KOPT-K1 (cell line): ENCODE data around the gene MPRIP.
"Not testable (repeated sequence)": the region's sequence is repeated elsewhere in the genome, so short reads cannot be mapped to it uniquely, and the experiment has no call there.

Source experiments
- H3K27ac ChIP-seq: fragments of 200-600 bp; sonication (generic); 2 replicates; pipeline ENCODE4 v1.5.1; 2016; ENCODE audit warnings: antibody characterized with exemption, mild to moderate bottlenecking, low read depth, low read length; ENCODE audit not compliant: poor library complexity, severe bottlenecking
- H3K36me3 ChIP-seq: fragments of 200-600 bp; sonication (generic); 2 replicates; pipeline ENCODE4 v1.5.1; 2017; ENCODE audit warnings: antibody characterized with exemption, mild to moderate bottlenecking, low read length, moderate library complexity; ENCODE audit not compliant: insufficient read depth
- H3K9me3 ChIP-seq: fragments of 200-600 bp; sonication (generic); 2 replicates; pipeline ENCODE4 v1.5.1; 2017; ENCODE audit warnings: antibody characterized with exemption, low read length, mild to moderate bottlenecking; ENCODE audit not compliant: insufficient read depth, poor library complexity, severe bottlenecking

MPRIP gene

DNA sequence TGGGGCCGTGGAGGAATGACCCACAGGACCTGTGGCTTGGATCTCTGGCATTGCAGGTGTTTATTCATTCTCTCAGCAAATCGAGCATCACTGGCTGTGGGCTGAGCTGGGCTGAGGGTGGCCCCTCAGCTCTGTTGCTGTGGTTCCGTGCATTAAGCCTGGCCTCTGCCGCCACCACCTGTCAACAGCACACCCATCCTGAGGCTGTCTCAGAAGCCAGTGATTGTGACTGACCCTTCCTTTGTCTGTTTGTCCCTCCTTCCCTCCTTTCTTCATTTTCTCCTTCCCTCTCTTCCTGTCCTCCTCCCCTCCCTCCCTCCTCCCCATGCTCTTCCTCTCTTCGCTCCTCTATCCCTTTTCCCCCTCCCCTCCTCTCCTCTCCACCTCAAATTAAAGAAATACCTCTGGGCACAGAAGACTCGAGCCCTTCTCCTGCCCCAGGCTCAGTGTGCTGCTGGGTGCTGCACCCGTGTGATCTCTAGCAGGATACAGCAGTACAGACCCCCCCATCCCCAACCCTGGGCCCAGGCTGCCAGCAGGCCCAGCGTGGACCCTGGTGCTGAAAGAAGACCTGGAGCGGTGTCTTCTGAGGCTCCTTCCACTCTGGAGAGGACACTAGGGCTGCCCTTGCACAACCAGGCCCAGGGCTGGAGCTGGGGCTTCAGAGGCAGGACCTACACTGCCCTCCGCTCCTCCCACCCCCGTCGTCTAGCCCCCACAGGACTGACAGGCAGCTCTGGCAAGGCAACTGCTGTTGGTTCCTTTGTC lies 88.0 kb downstream of the MPRIP start:
- peaks cover 82% of the 10 kb centered on the region for H3K36me3 ChIP-seq
- H3K9me3 ChIP-seq = no peaks in the 10 kb centered on the region
- no peak overlapping the region for H3K27ac ChIP-seq

DNA sequence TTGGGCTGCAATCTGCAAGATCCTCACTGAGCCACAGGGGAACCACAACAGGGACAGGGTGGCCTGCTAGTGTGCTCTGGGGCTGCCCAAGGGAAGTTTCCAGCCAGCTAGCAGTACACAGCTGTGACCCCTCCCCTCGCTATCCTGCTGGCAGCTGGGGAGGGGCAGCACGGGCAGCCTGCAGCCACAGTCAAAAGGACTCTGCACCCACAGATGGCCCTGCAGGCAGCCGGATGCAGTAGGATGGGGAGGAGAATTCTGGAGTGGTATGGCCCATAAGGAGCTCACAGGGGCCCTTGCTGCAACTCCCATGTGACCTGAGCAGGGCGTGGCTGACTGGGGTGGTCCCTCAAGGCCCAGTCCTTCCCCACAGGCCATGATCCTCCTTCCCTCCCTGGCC lies 89.6 kb downstream of the MPRIP start:
- no peak overlapping the region for H3K27ac ChIP-seq
- H3K9me3 ChIP-seq = no peaks in the 10 kb centered on the region
- H3K36me3 ChIP-seq = peaks cover 97% of the 10 kb centered on the region

DNA sequence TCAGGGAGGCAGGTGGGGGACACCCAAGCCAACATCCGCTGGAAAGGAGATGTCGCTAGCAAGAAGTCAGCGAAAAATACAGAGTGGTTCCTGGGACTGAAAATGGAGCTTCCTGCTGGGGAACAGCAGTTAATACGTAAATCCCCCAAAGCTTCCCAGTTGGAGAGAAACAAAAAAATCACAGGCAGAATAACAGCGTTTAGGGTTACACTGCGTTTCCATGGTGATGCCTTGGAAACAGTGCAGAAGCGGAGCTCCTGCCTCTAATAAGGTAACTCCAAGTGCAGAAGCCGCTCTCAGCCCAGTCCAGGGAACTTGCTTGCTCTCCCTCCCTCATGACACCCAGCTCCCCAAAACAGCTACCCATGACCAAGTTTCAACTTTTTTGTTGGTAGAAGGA lies 90.5 kb downstream of the MPRIP start:
- Histone ChIP-seq H3K36me3 (peaks cover 97% of the 10 kb centered on the region), H3K9me3 (no peaks in the 10 kb centered on the region), H3K27ac (no peak overlapping the region)

DNA sequence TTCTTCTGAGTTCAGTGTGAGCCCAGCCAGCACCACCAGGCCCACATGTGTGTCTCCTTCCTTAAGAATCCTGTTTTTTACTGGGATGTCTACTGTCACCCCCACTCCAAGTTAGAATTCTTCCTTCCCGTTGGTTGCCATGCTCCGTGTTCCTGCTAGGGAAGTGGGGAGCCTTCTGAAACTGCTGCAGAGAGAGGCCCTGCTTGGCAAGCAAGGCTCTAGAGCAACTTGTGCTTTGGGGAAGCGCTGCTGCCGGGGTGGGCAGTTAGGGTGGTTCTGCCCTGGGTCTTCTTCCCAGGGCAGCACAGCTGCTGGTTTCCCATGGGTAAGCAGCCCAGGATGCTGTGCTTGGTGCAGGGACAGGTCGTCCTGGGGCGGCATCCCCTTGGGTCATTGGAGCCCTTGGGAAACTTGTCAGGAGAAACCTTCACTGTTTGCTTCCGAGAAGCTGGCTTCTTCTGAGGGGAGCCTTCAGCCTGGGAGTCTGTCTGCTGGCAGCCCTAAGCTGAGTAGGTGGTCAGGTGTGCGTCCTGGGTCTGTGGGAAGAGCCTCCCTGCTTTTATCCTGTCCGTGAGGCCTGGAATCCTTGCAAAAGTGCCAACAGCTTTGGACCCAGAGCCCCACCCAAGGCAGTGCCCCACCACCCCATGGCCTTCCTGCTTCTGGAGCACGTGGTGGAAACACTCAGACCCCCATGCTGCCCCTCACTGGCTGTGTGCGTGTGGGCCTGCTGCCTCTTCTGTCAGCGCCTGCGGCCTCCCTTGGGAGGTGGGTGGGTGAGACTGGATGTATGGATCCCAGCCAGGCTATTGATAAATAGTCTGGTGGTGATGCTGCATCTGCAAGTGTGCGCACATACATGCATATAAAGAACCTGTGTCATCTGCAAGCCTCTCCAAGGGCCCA lies 92.0 kb downstream of the MPRIP start:
- peaks cover 97% of the 10 kb centered on the region for H3K36me3 ChIP-seq
- no peak overlapping the region for H3K27ac ChIP-seq

DNA sequence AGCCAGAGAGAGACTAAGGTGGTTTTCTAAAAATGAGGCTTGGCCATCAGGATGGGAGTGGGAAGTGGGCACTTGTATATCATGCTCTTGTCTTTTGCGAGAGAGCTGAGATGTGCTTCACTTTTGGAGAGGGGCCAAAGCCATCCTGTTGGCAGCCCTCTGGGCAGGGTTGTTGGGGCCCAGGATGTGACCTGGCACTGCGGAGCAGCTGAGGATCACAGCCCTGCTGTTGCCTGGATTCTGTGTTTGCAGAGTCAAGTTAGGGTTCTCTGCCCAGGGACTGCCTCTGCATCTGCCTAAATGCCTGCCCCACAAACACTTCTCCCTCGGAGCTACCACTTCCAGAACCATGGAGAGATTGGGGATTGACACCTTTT lies 92.7 kb downstream of the MPRIP start:
- Histone ChIP-seq H3K36me3 (peaks cover 98% of the 10 kb centered on the region), H3K9me3 (no peaks in the 10 kb centered on the region), H3K27ac (no peak overlapping the region)

More for the DNA sequence above, 92.0 kb downstream of the MPRIP start:
- H3K9me3 ChIP-seq = no peaks in the 10 kb centered on the region

DNA sequence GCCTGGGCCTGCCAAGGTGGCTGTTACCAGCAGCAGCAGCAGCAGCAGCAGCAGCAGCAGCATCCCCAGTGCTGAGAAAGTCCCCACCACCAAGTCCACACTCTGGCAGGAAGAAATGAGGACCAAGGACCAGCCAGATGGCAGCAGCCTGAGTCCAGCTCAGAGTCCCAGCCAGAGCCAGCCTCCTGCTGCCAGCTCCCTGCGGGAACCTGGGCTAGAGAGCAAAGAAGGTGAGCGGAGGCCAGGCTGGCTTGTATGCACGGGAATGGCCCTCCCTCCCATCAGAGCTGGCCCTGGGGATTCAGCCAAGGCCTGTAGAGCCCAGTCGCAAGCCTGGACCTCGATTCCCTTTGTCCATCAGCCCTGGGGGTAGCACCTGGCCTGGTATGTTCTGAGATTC lies 94.0 kb downstream of the MPRIP start:
- H3K27ac ChIP-seq, H3K9me3 ChIP-seq: not testable (repeated sequence)
- peaks cover 98% of the 10 kb centered on the region for H3K36me3 ChIP-seq

DNA sequence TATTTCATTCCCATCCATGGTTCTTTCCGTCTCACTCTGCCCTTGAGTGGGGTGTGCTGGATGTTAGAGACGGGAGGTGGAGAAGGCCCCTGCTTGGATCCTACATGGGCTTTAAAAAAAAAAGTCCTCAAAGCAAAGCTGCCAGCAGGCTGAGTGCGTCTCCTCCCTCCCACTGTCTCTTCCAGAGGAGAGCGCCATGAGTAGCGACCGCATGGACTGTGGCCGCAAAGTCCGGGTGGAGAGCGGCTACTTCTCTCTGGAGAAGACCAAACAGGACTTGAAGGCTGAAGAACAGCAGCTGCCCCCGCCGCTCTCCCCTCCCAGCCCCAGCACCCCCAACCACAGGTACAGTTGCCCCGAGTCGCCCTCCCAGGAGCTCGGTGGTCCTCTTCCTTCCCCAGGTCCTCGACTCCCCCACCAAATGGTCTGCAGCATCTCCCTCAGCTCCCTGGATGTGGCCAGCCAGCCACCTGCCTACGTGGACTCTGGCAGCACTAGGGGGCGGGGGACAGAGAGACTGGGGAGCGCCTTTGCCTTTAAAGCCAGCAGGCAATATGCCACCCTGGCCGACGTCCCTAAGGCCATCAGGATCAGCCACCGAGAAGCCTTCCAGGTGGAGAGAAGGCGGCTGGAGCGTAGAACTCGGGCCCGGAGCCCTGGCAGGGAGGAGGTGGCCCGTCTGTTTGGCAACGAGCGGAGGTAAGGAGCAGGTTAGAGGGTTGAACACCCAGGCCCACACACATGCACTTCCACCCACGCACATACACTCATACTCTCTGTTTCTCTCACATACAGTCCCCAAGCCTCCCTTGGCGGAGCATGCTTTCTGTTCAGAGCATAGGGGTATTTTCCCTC lies 95.7 kb downstream of the MPRIP start:
- no peak overlapping the region for H3K27ac ChIP-seq
- H3K36me3 ChIP-seq = peaks cover 98% of the 10 kb centered on the region
- no peaks in the 10 kb centered on the region for H3K9me3 ChIP-seq

DNA sequence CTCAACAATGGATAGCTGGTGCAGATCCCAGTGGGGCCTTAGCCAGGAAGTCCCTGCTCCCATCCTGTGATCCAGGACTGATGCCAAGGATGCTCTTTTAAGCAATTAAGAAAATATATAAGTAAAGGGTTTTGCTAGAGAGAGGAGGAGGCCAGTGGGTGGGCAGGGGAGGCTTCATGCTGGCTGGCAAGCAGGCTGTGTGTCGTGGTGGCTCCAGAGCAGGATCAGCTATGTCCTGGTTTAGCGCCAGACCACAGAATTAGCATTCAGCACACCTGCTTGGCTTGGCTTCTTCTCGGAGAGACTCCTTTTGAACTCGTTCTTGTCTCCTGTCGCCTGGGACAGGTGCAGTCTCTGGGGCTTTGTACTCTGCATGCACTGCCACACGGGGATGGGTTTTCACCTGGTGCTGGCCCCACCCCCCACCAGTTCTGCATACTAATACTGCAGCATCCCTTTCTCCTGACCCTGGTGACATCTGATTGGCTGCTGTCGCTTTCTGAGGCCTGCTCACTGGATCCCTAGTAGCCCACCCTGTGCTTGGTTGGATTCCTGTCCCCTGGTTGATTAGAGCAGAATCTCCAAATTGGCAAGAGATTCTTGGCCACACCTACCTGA lies 97.8 kb downstream of the MPRIP start:
- Histone ChIP-seq H3K36me3 (peaks cover 100% of the 10 kb centered on the region), H3K27ac (no peak overlapping the region), H3K9me3 (no peaks in the 10 kb centered on the region)

DNA sequence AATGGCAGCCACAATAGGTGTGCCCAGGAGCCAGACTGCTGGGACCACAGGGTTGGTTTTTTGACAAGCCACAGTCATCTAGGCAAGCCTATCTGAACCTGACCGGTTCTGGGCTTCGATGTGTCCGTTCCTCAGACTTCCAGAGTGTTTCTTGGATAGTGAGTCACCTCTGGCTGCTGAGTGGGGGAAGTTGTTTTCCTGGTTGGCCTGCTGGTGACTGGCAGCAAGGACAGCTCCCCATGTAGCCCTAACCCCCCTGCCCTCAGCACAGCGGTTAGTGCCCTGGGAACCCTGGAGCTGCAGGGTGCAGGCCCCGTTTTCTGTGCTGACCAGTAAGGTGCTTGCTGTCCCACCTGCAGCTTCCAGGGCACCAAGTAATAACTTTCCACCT lies 98.3 kb downstream of the MPRIP start:
- Histone ChIP-seq H3K36me3 (peaks cover 100% of the 10 kb centered on the region), H3K27ac (no peak overlapping the region), H3K9me3 (no peaks in the 10 kb centered on the region)

DNA sequence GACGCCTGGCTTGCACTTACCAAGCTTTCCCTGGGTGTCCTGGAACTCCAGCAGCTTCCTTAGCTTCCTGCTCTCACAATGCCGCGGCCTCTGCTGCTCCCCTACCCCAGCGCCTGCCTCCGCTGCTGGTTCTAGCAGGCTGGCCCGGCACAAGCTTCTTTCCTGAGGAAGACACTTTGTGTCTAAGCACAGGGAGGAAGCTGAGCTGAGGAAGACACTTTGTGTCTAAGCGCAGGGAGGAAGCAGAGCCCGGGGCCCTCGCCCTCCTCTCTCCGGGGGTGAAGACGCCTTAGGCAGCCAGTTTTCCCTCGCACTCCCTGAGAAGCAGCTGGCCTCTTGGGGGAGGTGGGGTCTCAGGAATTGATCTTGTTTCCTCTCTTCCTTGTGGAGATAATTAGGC lies 99.0 kb downstream of the MPRIP start:
- Histone ChIP-seq H3K27ac (no peak overlapping the region), H3K9me3 (no peaks in the 10 kb centered on the region), H3K36me3 (peaks cover 100% of the 10 kb centered on the region)

DNA sequence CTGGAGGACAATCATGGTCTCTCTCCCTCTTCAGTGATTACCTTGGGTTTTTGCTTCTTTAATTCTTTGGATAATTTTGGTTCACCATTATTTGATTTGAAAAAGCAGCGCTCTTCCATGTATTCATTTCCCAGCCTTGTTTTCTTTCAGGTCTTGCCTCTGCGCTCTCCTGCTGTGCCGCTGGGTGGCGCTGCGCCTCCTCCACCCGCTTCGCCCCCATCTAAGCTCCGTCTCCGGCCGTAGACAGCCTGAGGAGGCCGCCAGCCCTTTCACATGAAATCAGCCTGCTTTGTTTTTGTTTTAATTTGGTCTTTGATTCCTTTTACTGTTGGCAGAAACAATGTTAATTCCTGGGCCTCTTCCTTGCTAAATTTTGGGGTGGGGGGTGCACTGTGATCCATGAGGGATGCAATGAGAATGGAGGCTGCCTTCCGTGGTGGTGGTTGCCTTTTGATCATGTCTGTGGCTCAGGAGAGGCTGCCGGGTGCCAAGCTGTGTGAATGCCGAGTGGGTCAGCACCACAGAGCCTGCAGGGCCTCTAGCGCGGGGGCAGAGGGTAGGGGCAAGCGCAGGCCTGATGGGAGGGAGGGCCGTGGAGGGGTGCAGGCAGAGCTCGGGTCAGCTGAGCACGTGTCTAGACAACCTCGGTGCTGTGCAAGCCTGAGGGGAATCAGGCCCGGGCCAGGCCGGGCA lies 99.7 kb downstream of the MPRIP start:
- Histone ChIP-seq H3K27ac (no peak overlapping the region), H3K36me3 (peaks cover 100% of the 10 kb centered on the region), H3K9me3 (no peaks in the 10 kb centered on the region)

DNA sequence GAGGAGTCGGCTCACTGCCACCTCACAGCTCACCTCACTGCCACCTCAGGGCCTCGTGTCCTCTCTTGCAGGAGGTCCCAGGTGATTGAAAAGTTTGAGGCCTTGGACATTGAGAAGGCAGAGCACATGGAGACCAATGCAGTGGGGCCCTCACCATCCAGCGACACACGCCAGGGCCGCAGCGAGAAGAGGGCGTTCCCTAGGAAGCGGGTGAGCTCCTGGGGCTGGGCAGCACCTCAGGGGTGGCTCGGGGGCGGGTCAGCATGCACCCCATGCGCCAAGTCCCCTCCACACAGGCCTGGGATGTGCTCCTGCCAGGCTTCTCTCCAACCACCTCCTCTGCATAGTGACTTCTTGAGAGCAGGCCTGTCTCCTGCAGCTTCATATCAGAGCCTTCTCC lies 100.3 kb downstream of the MPRIP start:
- Histone ChIP-seq H3K36me3 (peaks cover 100% of the 10 kb centered on the region), H3K9me3 (no peaks in the 10 kb centered on the region), H3K27ac (no peak overlapping the region)

DNA sequence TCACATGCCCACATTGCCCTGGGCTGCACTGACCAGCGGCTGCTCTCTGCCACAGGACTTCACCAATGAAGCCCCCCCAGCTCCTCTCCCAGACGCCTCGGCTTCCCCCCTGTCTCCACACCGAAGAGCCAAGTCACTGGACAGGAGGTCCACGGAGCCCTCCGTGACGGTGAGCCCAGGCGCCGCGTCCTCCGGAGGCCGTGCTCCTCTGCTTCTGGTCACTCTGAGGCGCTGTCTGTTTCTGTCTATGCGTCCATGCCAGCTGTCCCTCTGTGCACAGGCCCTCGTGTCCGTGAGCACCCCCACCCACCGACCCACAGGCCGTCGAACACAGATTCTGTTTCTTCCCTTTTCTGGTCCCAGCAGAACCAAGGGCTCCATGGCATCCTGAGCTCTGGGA lies 101.2 kb downstream of the MPRIP start:
- Histone ChIP-seq H3K36me3 (peaks cover 99% of the 10 kb centered on the region), H3K27ac (no peak overlapping the region), H3K9me3 (no peaks in the 10 kb centered on the region)

DNA sequence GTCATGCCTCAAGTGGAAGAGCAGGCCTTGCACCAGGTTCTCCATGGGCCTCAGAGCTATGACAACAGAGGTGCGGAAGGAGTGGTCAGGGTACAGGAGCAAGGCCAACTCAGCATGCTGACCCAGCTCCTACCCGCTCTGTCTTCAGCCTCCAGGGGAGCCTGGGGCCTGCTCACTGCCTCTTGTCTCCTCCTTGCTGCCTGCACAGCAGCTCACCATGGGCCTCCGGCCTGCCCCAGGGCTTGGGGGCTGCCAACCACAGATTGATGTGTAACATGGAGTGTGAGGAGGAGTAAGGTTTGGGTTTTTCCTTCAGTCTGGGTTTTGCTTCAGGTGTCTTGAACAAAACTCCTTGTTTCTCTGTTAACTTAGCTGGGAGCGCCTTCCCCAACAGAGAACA lies 101.8 kb downstream of the MPRIP start:
- Histone ChIP-seq H3K9me3 (no peaks in the 10 kb centered on the region), H3K27ac (no peak overlapping the region), H3K36me3 (peaks cover 99% of the 10 kb centered on the region)
